Measurements from ENCODE around the gene XPNPEP1.

XPNPEP1 gene

GRCh38 chr10:109922976-109923921 is at the start of gene XPNPEP1:
Gene XPNPEP1 (minus strand): TSS chr10:109923511. CDS start chr10:109923433, 78 bp downstream.
- DNase-seq (ENCODE audit: low read depth) = peak; percentile 65

GRCh38 chr10:109972372-109973001 is 49.2 kb upstream of the XPNPEP1 start:
- DNase-seq (ENCODE audit: low read depth) = no peak

- DNase-seq (ENCODE audit: low read depth) = no peak
Measured at GRCh38 chr10:109971634-109972033, 48.3 kb upstream of the XPNPEP1 start.

GRCh38 chr10:109969760-109970346 is 46.5 kb upstream of the XPNPEP1 start:
- DNase-seq (ENCODE audit: low read depth) = no peak

GRCh38 chr10:109968953-109969759 is 45.8 kb upstream of the XPNPEP1 start:
- no peak for DNase-seq (ENCODE audit: low read depth)

- DNase-seq (ENCODE audit: low read depth) = no peak
Measured at GRCh38 chr10:109967739-109968088, 44.4 kb upstream of the XPNPEP1 start.

GRCh38 chr10:109966961-109967738 is 43.8 kb upstream of the XPNPEP1 start:
- no peak for DNase-seq (ENCODE audit: low read depth)

GRCh38 chr10:109964318-109964717 is 41.0 kb upstream of the XPNPEP1 start:
- no peak for DNase-seq (ENCODE audit: low read depth)

- DNase-seq (ENCODE audit: low read depth) = no peak
Measured at GRCh38 chr10:109963439-109963838, 40.1 kb upstream of the XPNPEP1 start.

GRCh38 chr10:109962247-109962646 is 38.9 kb upstream of the XPNPEP1 start:
- no peak for DNase-seq (ENCODE audit: low read depth)

GRCh38 chr10:109961174-109962001 is 38.1 kb upstream of the XPNPEP1 start:
- DNase-seq (ENCODE audit: low read depth) = no peak

- DNase-seq (ENCODE audit: low read depth) = no peak
Measured at GRCh38 chr10:109960682-109961081, 37.4 kb upstream of the XPNPEP1 start.

- no peak for DNase-seq (ENCODE audit: low read depth)
Measured at GRCh38 chr10:109959259-109960145, 36.2 kb upstream of the XPNPEP1 start.

GRCh38 chr10:109958059-109958458 is 34.7 kb upstream of the XPNPEP1 start:
- no peak for DNase-seq (ENCODE audit: low read depth)

GRCh38 chr10:109957092-109957797 is 33.9 kb upstream of the XPNPEP1 start:
- no peak for DNase-seq (ENCODE audit: low read depth)

GRCh38 chr10:109956454-109957091 is 33.3 kb upstream of the XPNPEP1 start:
- no peak for DNase-seq (ENCODE audit: low read depth)

GRCh38 chr10:109953766-109954165 is 30.5 kb upstream of the XPNPEP1 start:
- DNase-seq (ENCODE audit: low read depth) = no peak

GRCh38 chr10:109952526-109952925 is 29.2 kb upstream of the XPNPEP1 start:
- DNase-seq (ENCODE audit: low read depth) = no peak

All from stimulated activated CD8-positive, alpha-beta memory T cell treated with anti-CD3 and anti-CD28 coated beads, Interleukin-12 subunit alpha, Interleukin-12 subunit beta, amount 100 ng/mL, for 4 hours (primary cell).